SK-N-SH treated with all-trans-retinoic acid at 6 μM for 48 hours (cell line): ENCODE measurements around the gene DNAJC17.

Source experiments
- ATAC-seq: fragments of 200-7000 bp; cut with Tn5 transposase; 3 replicates; pipeline ENCODE4 v1.9.1; 2020; ENCODE audit warnings: mild to moderate bottlenecking, moderate library complexity
- ARNTL ChIP-seq: fragments of 450-650 bp; formaldehyde crosslinking; IDR thresholded peaks from 2 replicates; pipeline ENCODE4 v1.5.0; 2020; ENCODE audit warnings: low read depth, mild to moderate bottlenecking, moderate library complexity, borderline replicate concordance
- BACH2 ChIP-seq: fragments of 250-450 bp; sonication (Bioruptor Pico); IDR thresholded peaks from 2 replicates; pipeline ENCODE4 v1.9.0; 2021; ENCODE audit warnings: mild to moderate bottlenecking, borderline replicate concordance
- CSDC2 ChIP-seq: fragments of 250-450 bp; sonication (Bioruptor Pico); IDR thresholded peaks from 2 replicates; pipeline ENCODE4 v1.5.0; 2020; ENCODE audit warnings: mild to moderate bottlenecking, moderate library complexity
- ESRRG ChIP-seq: fragments of 250-450 bp; sonication (Bioruptor Pico); IDR thresholded peaks from 2 replicates; pipeline ENCODE4 v1.6.1; 2021; ENCODE audit warnings: mild to moderate bottlenecking
- ISL1 ChIP-seq: fragments of 250-450 bp; sonication (Bioruptor Pico); IDR thresholded peaks from 2 replicates; pipeline ENCODE4 v2.1.2; 2022; ENCODE audit warnings: mild to moderate bottlenecking, moderate library complexity
- OSR1 ChIP-seq: fragments of 250-450 bp; sonication (Bioruptor Pico); IDR thresholded peaks from 2 replicates; pipeline ENCODE4 v1.8.0; 2022; ENCODE audit warnings: moderate library complexity, mild to moderate bottlenecking, inconsistent platforms
- PPARA ChIP-seq: fragments of 250-450 bp; sonication (Bioruptor Pico); IDR thresholded peaks from 2 replicates; pipeline ENCODE4 v1.5.0; 2020; ENCODE audit warnings: mild to moderate bottlenecking, borderline replicate concordance
- RARB ChIP-seq: fragments of 250-450 bp; sonication (Bioruptor Pico); IDR thresholded peaks from 2 replicates; pipeline ENCODE4 v1.8.0; 2021; ENCODE audit warnings: mild to moderate bottlenecking, moderate library complexity
- TCF4 ChIP-seq: fragments of 250-450 bp; sonication (Bioruptor Pico); IDR thresholded peaks from 2 replicates; pipeline ENCODE4 v1.8.0; 2021; ENCODE audit warnings: mild to moderate bottlenecking, moderate library complexity, borderline replicate concordance
- TOX ChIP-seq: fragments of 250-450 bp; sonication (Bioruptor Pico); IDR thresholded peaks from 2 replicates; pipeline ENCODE4 v1.8.0; 2021; ENCODE audit warnings: mild to moderate bottlenecking, moderate library complexity, borderline replicate concordance
- ZC3H10 ChIP-seq: fragments of 250-450 bp; sonication (Bioruptor Pico); IDR thresholded peaks from 2 replicates; pipeline ENCODE4 v1.5.1; 2021; ENCODE audit warnings: mild to moderate bottlenecking, moderate library complexity
- ZFP3 ChIP-seq: fragments of 250-450 bp; sonication (Bioruptor Pico); IDR thresholded peaks from 2 replicates; pipeline ENCODE4 v1.5.0; 2020; ENCODE audit warnings: mild to moderate bottlenecking, moderate library complexity
- ZNF565 ChIP-seq: fragments of 450-650 bp; formaldehyde crosslinking; conservative IDR thresholded peaks from 2 replicates; pipeline ENCODE4 v1.5.0; 2020; ENCODE audit warnings: low read depth, mild to moderate bottlenecking, moderate library complexity
- ZNF70 ChIP-seq: fragments of 450-650 bp; formaldehyde crosslinking; IDR thresholded peaks from 2 replicates; pipeline ENCODE4 v1.5.0; 2020; ENCODE audit warnings: mild to moderate bottlenecking, moderate library complexity
- ZNF8 ChIP-seq: fragments of 450-650 bp; formaldehyde crosslinking; IDR thresholded peaks from 2 replicates; pipeline ENCODE4 v1.5.0; 2020; ENCODE audit warnings: mild to moderate bottlenecking, moderate library complexity
- TF ChIP-seq, protein P1 (sequence below): fragments of 250-450 bp; sonication (Bioruptor Pico); IDR thresholded peaks from 2 replicates; pipeline ENCODE4 v1.5.1; 2021; ENCODE audit warnings: mild to moderate bottlenecking, moderate library complexity
- TF ChIP-seq, protein P2 (sequence below): fragments of 250-450 bp; sonication (Bioruptor Pico); IDR thresholded peaks from 2 replicates; pipeline ENCODE4 v1.8.0; 2021; ENCODE audit warnings: low read depth, mild to moderate bottlenecking, moderate library complexity, borderline replicate concordance
- TF ChIP-seq, protein P3 (sequence below): fragments of 250-450 bp; sonication (Bioruptor Pico); IDR thresholded peaks from 2 replicates; pipeline ENCODE4 v1.8.0; 2020; ENCODE audit warnings: mild to moderate bottlenecking, moderate library complexity, borderline replicate concordance
- TF ChIP-seq, protein P4 (sequence below): fragments of 250-450 bp; sonication (Bioruptor Pico); IDR thresholded peaks from 2 replicates; pipeline ENCODE4 v1.5.0; 2020; ENCODE audit warnings: mild to moderate bottlenecking, moderate library complexity

Gene DNAJC17

DNA sequence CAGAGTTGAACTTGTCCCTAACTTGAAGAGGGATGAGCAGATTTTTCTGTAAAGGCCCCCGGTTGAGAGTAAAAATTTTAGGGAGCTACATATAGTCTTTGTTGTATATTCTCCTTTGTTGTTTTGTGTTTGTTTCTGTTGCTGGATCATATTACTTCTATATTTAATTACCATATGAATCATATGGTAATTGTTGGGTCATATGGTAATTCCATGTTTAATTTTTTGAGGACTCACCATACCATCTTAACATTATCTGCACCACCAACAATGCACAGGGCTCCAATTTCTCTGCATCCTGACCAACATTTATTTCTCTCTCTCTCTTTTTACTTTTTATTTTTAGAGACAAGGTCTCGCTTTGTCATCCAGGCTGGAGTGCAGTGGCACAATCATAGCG, 7.8 kb downstream of the DNAJC17 start (continued):
- TF ChIP-seq, protein P1, sequence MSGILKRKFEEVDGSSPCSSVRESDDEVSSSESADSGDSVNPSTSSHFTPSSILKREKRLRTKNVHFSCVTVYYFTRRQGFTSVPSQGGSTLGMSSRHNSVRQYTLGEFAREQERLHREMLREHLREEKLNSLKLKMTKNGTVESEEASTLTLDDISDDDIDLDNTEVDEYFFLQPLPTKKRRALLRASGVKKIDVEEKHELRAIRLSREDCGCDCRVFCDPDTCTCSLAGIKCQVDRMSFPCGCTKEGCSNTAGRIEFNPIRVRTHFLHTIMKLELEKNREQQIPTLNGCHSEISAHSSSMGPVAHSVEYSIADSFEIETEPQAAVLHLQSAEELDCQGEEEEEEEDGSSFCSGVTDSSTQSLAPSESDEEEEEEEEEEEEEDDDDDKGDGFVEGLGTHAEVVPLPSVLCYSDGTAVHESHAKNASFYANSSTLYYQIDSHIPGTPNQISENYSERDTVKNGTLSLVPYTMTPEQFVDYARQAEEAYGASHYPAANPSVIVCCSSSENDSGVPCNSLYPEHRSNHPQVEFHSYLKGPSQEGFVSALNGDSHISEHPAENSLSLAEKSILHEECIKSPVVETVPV: no peak
- TF ChIP-seq ZNF70 (CRISPR knock-in tag) (no peak), TCF4 (CRISPR knock-in tag) (no peak), ZNF565 (no peak)
- TF ChIP-seq, protein P2, sequence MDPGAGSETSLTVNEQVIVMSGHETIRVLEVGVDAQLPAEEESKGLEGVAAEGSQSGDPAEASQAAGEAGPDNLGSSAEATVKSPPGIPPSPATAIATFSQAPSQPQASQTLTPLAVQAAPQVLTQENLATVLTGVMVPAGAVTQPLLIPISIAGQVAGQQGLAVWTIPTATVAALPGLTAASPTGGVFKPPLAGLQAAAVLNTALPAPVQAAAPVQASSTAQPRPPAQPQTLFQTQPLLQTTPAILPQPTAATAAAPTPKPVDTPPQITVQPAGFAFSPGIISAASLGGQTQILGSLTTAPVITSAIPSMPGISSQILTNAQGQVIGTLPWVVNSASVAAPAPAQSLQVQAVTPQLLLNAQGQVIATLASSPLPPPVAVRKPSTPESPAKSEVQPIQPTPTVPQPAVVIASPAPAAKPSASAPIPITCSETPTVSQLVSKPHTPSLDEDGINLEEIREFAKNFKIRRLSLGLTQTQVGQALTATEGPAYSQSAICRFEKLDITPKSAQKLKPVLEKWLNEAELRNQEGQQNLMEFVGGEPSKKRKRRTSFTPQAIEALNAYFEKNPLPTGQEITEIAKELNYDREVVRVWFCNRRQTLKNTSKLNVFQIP (CRISPR knock-in tag): no peak

DNA sequence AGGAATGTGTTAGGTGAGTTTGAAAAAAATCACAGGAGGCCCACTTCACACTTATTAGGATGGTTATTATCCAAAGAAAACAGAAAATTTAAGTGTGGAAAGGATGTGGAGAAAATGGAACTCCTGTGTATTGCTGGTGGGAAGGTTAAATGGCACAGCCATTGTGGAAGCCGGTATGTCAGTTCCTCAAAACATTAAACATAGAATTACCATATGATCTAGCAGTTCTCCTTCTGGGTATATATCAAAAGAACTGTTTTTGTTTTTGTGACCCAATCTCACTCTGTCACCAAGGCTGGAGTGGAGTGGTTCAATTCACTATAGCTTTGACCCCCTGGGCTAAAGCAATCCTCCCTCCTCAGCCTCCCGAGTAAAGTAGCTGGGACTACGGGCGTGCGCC, 10.8 kb downstream of the DNAJC17 start:
- TF ChIP-seq BACH2 (CRISPR knock-in tag): no peak
- TF ChIP-seq, protein P3, sequence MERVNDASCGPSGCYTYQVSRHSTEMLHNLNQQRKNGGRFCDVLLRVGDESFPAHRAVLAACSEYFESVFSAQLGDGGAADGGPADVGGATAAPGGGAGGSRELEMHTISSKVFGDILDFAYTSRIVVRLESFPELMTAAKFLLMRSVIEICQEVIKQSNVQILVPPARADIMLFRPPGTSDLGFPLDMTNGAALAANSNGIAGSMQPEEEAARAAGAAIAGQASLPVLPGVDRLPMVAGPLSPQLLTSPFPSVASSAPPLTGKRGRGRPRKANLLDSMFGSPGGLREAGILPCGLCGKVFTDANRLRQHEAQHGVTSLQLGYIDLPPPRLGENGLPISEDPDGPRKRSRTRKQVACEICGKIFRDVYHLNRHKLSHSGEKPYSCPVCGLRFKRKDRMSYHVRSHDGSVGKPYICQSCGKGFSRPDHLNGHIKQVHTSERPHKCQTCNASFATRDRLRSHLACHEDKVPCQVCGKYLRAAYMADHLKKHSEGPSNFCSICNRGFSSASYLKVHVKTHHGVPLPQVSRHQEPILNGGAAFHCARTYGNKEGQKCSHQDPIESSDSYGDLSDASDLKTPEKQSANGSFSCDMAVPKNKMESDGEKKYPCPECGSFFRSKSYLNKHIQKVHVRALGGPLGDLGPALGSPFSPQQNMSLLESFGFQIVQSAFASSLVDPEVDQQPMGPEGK: no peak
- no peak for TF ChIP-seq TOX (CRISPR knock-in tag)
- no peak for TF ChIP-seq ZNF565
- TF ChIP-seq, protein P4, sequence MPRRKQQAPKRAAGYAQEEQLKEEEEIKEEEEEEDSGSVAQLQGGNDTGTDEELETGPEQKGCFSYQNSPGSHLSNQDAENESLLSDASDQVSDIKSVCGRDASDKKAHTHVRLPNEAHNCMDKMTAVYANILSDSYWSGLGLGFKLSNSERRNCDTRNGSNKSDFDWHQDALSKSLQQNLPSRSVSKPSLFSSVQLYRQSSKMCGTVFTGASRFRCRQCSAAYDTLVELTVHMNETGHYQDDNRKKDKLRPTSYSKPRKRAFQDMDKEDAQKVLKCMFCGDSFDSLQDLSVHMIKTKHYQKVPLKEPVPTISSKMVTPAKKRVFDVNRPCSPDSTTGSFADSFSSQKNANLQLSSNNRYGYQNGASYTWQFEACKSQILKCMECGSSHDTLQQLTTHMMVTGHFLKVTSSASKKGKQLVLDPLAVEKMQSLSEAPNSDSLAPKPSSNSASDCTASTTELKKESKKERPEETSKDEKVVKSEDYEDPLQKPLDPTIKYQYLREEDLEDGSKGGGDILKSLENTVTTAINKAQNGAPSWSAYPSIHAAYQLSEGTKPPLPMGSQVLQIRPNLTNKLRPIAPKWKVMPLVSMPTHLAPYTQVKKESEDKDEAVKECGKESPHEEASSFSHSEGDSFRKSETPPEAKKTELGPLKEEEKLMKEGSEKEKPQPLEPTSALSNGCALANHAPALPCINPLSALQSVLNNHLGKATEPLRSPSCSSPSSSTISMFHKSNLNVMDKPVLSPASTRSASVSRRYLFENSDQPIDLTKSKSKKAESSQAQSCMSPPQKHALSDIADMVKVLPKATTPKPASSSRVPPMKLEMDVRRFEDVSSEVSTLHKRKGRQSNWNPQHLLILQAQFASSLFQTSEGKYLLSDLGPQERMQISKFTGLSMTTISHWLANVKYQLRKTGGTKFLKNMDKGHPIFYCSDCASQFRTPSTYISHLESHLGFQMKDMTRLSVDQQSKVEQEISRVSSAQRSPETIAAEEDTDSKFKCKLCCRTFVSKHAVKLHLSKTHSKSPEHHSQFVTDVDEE (CRISPR knock-in tag): no peak
- no peak for TF ChIP-seq ZNF70 (CRISPR knock-in tag)
- TF ChIP-seq ESRRG (CRISPR knock-in tag): no peak
- no peak for TF ChIP-seq ZFP3 (CRISPR knock-in tag)
- TF ChIP-seq ZNF8 (CRISPR knock-in tag): no peak
- TF ChIP-seq, protein P1: no peak
- TF ChIP-seq PPARA (CRISPR knock-in tag): no peak
- TF ChIP-seq TCF4 (CRISPR knock-in tag): no peak
- TF ChIP-seq, protein P2 (CRISPR knock-in tag): no peak
- TF ChIP-seq CSDC2 (CRISPR knock-in tag): no peak
- TF ChIP-seq RARB: no peak
- TF ChIP-seq OSR1 (CRISPR knock-in tag): no peak
- no peak for TF ChIP-seq ARNTL (CRISPR knock-in tag)
- TF ChIP-seq, all 23 proteins: peak for 0
- no peak for ATAC-seq

DNA sequence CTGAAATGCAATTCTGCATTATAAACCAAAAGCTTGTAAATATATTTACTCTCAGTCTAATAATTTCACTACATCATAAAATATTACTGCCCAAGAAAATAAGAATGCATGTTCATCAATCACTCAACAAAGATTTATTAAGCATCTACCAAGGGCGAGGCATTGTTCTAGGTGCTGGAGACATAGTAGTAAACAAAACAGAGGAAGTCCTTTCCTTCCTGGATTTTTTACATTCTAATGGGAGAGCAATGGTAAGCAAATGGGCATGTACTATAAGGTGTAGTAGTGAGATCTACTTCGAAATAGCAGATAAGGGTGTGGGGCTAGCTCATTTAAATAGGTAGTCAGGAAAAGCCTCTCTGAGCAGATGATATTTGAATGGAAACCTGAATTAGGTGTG, 11.2 kb downstream of the DNAJC17 start:
- ATAC-seq: no peak
- TF ChIP-seq TCF4 (CRISPR knock-in tag): no peak
- TF ChIP-seq RARB: no peak
- no peak for TF ChIP-seq ZC3H10 (CRISPR knock-in tag)
- no peak for TF ChIP-seq ISL1 (CRISPR knock-in tag)
- TF ChIP-seq, protein P4 (CRISPR knock-in tag): no peak
- TF ChIP-seq CSDC2 (CRISPR knock-in tag): no peak
- TF ChIP-seq, all 23 proteins: peak for 0
